MM.1S (cell line): Measurements from ENCODE around the gene AGBL4.

Experiments used
- CTCF ChIP-seq: fragments of 300-600 bp; sonication (generic); IDR thresholded peaks from 2 replicates; pipeline ENCODE4 v1.5.1; 2016; ENCODE audit warnings: antibody characterized with exemption, low read length, mixed read lengths
- EZH2 ChIP-seq: fragments of 300-600 bp; sonication (generic); optimal IDR thresholded peaks from 2 replicates; pipeline ENCODE3; 2017; ENCODE audit warnings: low read depth, mild to moderate bottlenecking, antibody characterized with exemption, low read length, mixed read lengths
- EZH2phosphoT487 ChIP-seq: fragments of 300-600 bp; sonication (generic); IDR thresholded peaks from 2 replicates; pipeline ENCODE4 v1.6.1; 2018; ENCODE audit warnings: antibody characterized with exemption, low read length

- TF ChIP-seq CTCF, result no peak
- TF ChIP-seq EZH2phosphoT487, result no peak
- TF ChIP-seq EZH2, result no peak
Observed at GRCh38 chr1:49294539-49294938, 729.2 kb downstream of the AGBL4 start.
